ENCODE results near the gene SRP9.

- no peak for TF ChIP-seq TARDBP (IDR thresholded peaks at IDR 0.05)
- no peak for TF ChIP-seq L3MBTL2 (conservative IDR thresholded peaks at IDR 0.05)
- TF ChIP-seq SP1 (IDR thresholded peaks at IDR 0.05) = no peak
- TF ChIP-seq SUZ12 (IDR thresholded peaks at IDR 0.05) = no peak
- TF ChIP-seq ARNT (IDR thresholded peaks at IDR 0.05) = no peak
- TF ChIP-seq CTBP1 (IDR thresholded peaks at IDR 0.05; ENCODE audit: borderline replicate concordance) = no peak
- TF ChIP-seq HDGF (IDR thresholded peaks at IDR 0.05; ENCODE audit: borderline replicate concordance) = no peak
- no peak for TF ChIP-seq FOXK2 (IDR thresholded peaks at IDR 0.05)
- TF ChIP-seq LEF1 (IDR thresholded peaks at IDR 0.05; ENCODE audit: borderline replicate concordance) = no peak
- no peak for TF ChIP-seq BHLHE40 (IDR thresholded peaks at IDR 0.05; ENCODE audit: borderline replicate concordance)
- TF ChIP-seq ZNF384 (IDR thresholded peaks at IDR 0.05) = no peak
Measured at GRCh38 chr1:225819346-225820192, 41.9 kb downstream of the SRP9 start.

Measured in HEK293T (cell line).